HG02840 (cell line): Measurements from ENCODE around the gene SIGLEC1.

Source experiments
- ATAC-seq: cut with Tn5 transposase; IDR thresholded peaks from one replicate; pipeline ENCODE4 v1.9.1; 2021; ENCODE audit warnings: mild to moderate bottlenecking, moderate library complexity, moderate number of reproducible peaks; ENCODE audit not compliant: unreplicated experiment, low FRiP score

Gene SIGLEC1

GRCh38 chr20:3729378-3729777 lies 17.0 kb upstream of the SIGLEC1 start:
- ATAC-seq, result no peak

- ATAC-seq, result no peak
These were observed 16.5 kb upstream of the SIGLEC1 start for GRCh38 chr20:3728876-3729275.

- ATAC-seq, result no peak
These were observed 16.0 kb upstream of the SIGLEC1 start for GRCh38 chr20:3728354-3728753.

- ATAC-seq, result no peak
These were observed 15.1 kb upstream of the SIGLEC1 start for GRCh38 chr20:3727401-3728021.

- ATAC-seq, result no peak
These were observed 12.0 kb upstream of the SIGLEC1 start for GRCh38 chr20:3724356-3724755.

- no peak for ATAC-seq
These were observed 10.9 kb upstream of the SIGLEC1 start for GRCh38 chr20:3723284-3723683.

- no peak for ATAC-seq
These were observed 9.5 kb upstream of the SIGLEC1 start for GRCh38 chr20:3721912-3722311.

GRCh38 chr20:3720626-3721025 lies 8.2 kb upstream of the SIGLEC1 start:
- no peak for ATAC-seq

GRCh38 chr20:3720068-3720467 lies 7.7 kb upstream of the SIGLEC1 start:
- ATAC-seq, result no peak

- no peak for ATAC-seq
These were observed 6.6 kb upstream of the SIGLEC1 start for GRCh38 chr20:3719046-3719445.

- ATAC-seq, result no peak
These were observed 3.9 kb upstream of the SIGLEC1 start for GRCh38 chr20:3716195-3716834.

GRCh38 chr20:3714092-3714491 lies 1.7 kb upstream of the SIGLEC1 start:
- no peak for ATAC-seq

GRCh38 chr20:3711484-3711941 lies 887 bp downstream of the SIGLEC1 start:
- ATAC-seq, result no peak

GRCh38 chr20:3710703-3711483 lies 1.5 kb downstream of the SIGLEC1 start:
- no peak for ATAC-seq

- no peak for ATAC-seq
These were observed 2.4 kb downstream of the SIGLEC1 start for GRCh38 chr20:3710011-3710466.

- no peak for ATAC-seq
These were observed 4.9 kb downstream of the SIGLEC1 start for GRCh38 chr20:3707508-3707899.

- no peak for ATAC-seq
These were observed 5.5 kb downstream of the SIGLEC1 start for GRCh38 chr20:3706774-3707507.

GRCh38 chr20:3705970-3706739 lies 6.2 kb downstream of the SIGLEC1 start:
- ATAC-seq, result no peak

GRCh38 chr20:3705491-3705969 lies 6.9 kb downstream of the SIGLEC1 start:
- no peak for ATAC-seq

GRCh38 chr20:3704087-3704486 lies 8.3 kb downstream of the SIGLEC1 start:
- no peak for ATAC-seq
